Ishikawa (cell line): ENCODE results near the gene SENP7.

Experiments used
- CEBPB ChIP-seq: IDR thresholded peaks from 2 replicates; pipeline ENCODE4 v1.6.1; 2012
- CREB1 ChIP-seq: IDR thresholded peaks from 2 replicates; pipeline ENCODE4 v1.6.1; 2012; ENCODE audit warnings: low read depth
- EGR1 ChIP-seq: IDR thresholded peaks from 2 replicates; pipeline ENCODE4 v1.6.1; 2012
- EP300 ChIP-seq: IDR thresholded peaks from 2 replicates; pipeline ENCODE4 v1.6.1; 2012; ENCODE audit warnings: borderline replicate concordance
- FOXM1 ChIP-seq: IDR thresholded peaks from 2 replicates; pipeline ENCODE4 v1.6.1; 2012; ENCODE audit warnings: low read depth, borderline replicate concordance
- NFIC ChIP-seq: IDR thresholded peaks from 2 replicates; pipeline ENCODE4 v1.6.1; 2012
- RAD21 ChIP-seq: IDR thresholded peaks from 2 replicates; pipeline ENCODE4 v1.6.1; 2012; ENCODE audit warnings: low read depth
- REST ChIP-seq: IDR thresholded peaks from 2 replicates; pipeline ENCODE4 v1.6.1; 2012; ENCODE audit warnings: low read depth, mild to moderate bottlenecking
- TAF1 ChIP-seq: IDR thresholded peaks from 2 replicates; pipeline ENCODE4 v1.6.1; 2012; ENCODE audit warnings: low read depth, mild to moderate bottlenecking
- TCF12 ChIP-seq: IDR thresholded peaks from 2 replicates; pipeline ENCODE4 v1.6.1; 2012; ENCODE audit warnings: low read depth
- TEAD4 ChIP-seq: IDR thresholded peaks from 2 replicates; pipeline ENCODE4 v1.6.1; 2012
- YY1 ChIP-seq: IDR thresholded peaks from 2 replicates; pipeline ENCODE4 v1.6.1; 2012; ENCODE audit warnings: low read depth
- ZBTB7A ChIP-seq: IDR thresholded peaks from 2 replicates; pipeline ENCODE4 v1.6.1; 2012; ENCODE audit warnings: low read depth
- TF ChIP-seq, protein P1 (sequence below): IDR thresholded peaks from 2 replicates; pipeline ENCODE4 v1.6.1; 2012
- TF ChIP-seq, protein P2 (sequence below): IDR thresholded peaks from 2 replicates; pipeline ENCODE4 v1.6.1; 2012

SENP7 gene

DNA sequence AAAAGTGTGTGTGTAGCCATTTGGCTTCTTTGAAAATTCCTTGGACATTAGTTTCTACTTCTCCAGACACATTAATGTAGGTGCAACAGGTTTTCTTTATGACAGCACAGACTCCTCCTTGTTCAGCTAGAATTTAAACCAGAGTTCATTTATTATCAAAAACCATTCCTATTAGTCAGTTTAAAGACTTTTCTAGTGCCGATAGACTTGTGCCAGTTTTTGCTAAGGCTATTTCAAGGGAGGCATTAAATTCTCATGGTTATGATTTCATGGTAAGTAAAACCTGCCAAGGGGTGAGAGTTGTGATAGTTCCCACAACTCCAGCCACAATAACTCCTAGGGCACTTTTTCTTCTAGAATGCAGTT is 20.6 kb upstream of the SENP7 start:
- TF ChIP-seq RAD21, result no peak
- no peak for TF ChIP-seq EP300
- TF ChIP-seq TAF1, result no peak
- TF ChIP-seq YY1, result no peak
- TF ChIP-seq TCF12, result no peak
- no peak for TF ChIP-seq TEAD4
- TF ChIP-seq FOXM1, result no peak
- TF ChIP-seq CREB1, result no peak
- TF ChIP-seq, protein P1, sequence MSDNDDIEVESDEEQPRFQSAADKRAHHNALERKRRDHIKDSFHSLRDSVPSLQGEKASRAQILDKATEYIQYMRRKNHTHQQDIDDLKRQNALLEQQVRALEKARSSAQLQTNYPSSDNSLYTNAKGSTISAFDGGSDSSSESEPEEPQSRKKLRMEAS, result no peak
- TF ChIP-seq, protein P2, sequence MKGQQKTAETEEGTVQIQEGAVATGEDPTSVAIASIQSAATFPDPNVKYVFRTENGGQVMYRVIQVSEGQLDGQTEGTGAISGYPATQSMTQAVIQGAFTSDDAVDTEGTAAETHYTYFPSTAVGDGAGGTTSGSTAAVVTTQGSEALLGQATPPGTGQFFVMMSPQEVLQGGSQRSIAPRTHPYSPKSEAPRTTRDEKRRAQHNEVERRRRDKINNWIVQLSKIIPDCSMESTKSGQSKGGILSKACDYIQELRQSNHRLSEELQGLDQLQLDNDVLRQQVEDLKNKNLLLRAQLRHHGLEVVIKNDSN, result no peak

DNA sequence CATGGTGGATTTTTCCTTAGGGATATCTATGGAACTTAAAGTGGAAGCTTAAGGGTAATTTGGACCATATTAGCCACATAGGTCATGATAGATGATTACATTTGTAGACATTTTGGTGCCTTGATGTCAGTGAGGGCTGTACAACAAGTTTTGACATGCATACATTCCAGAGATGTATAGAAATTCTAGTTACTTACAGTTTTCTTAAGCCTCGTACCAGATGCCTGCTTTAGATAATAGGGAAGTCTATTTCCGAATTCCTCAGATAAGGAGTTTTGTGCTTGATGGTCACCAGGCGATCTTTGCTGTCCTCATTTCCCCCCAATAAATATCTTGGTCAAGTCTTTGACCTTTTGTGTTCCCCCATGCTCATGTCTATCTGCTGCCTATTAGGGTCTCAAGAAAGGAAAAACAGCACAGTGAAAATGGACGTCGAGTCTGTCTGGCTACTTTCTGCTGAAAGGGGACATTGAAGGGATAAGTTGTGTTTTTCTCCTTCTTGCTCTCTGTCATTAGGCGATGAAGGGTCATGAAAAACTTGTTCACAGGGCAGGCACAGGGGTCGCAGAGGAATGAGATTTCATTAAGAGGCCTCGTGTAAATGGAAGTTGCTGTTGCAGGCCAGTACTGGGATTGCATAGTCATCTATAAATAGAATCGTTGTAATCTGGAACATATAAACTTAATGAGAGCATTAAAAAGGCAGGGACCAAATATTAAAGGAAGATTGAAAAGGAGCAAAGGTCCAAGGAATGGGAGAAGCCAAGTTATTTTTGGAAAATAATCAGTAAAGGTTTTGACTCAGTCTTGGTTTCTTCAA is 20.0 kb upstream of the SENP7 start:
- no peak for TF ChIP-seq TAF1
- TF ChIP-seq TEAD4, result no peak
- TF ChIP-seq, protein P2, result no peak
- TF ChIP-seq TCF12, result no peak
- TF ChIP-seq EP300, result no peak
- TF ChIP-seq EGR1, result no peak
- no peak for TF ChIP-seq FOXM1
- TF ChIP-seq CEBPB, result no peak
- no peak for TF ChIP-seq ZBTB7A
- TF ChIP-seq REST, result no peak
- TF ChIP-seq RAD21, result no peak
- TF ChIP-seq NFIC, result no peak
- no peak for TF ChIP-seq CREB1
- TF ChIP-seq, protein P1, result no peak
- no peak for TF ChIP-seq YY1

- no peak for TF ChIP-seq ZBTB7A
- TF ChIP-seq YY1, result no peak
- no peak for TF ChIP-seq TCF12
- no peak for TF ChIP-seq FOXM1
- TF ChIP-seq NFIC, result no peak
- TF ChIP-seq EGR1, result no peak
- no peak for TF ChIP-seq CEBPB
- TF ChIP-seq TEAD4, result no peak
- TF ChIP-seq, protein P2, result no peak
- TF ChIP-seq RAD21, result no peak
- TF ChIP-seq, protein P1, result no peak
- no peak for TF ChIP-seq EP300
- TF ChIP-seq CREB1, result no peak
- no peak for TF ChIP-seq REST
- TF ChIP-seq TAF1, result no peak
These were observed 18.6 kb upstream of the SENP7 start for GRCh38 chr3:101531473-101532086.

- TF ChIP-seq, protein P1, result no peak
- TF ChIP-seq EP300 (no peak), YY1 (no peak), TAF1 (no peak), TEAD4 (no peak), CEBPB (no peak), FOXM1 (no peak), RAD21 (no peak)
- TF ChIP-seq, protein P2, result no peak
These were observed 17.7 kb upstream of the SENP7 start for GRCh38 chr3:101530686-101531047.
